ENCODE data around the gene ILF2. TPM values are rescaled to one million over a fixed set of nuclear protein-coding genes. Genes with fewer than 3 reads are reported as not detected.

ILF2 gene
- total and polyA plus RNA-seq, 2 of the 13 experiments (the other 11 are each of a cell fraction or from before 2014, with no cell fraction given), result 292 to 366 TPM

- TF ChIP-seq HINFP (CRISPR knock-in tag; IDR thresholded peaks at IDR 0.05; ENCODE audit: low read depth), result no peak; the same call in 1 of the 2 replicates
- TF ChIP-seq ZNF703 (CRISPR knock-in tag; IDR thresholded peaks at IDR 0.05; ENCODE audit: borderline replicate concordance), result peak; percentile 79; the same call in 1 of the 2 replicates
- no peak; the same call in 1 of the 2 replicates for TF ChIP-seq ZNF652 (CRISPR knock-in tag; IDR thresholded peaks at IDR 0.05; ENCODE audit: borderline replicate concordance, low read depth)
- TF ChIP-seq ZNF318 (CRISPR knock-in tag; IDR thresholded peaks at IDR 0.05), result 0 out of 2 replicates have a peak, but pooled peaks have one; percentile 81
- TF ChIP-seq ZNF646 (CRISPR knock-in tag; IDR thresholded peaks at IDR 0.05), result no peak
- no peak for TF ChIP-seq ZNF616 (CRISPR knock-in tag; IDR thresholded peaks at IDR 0.05; ENCODE audit: low read depth)
- TF ChIP-seq CEBPG (CRISPR knock-in tag; IDR thresholded peaks at IDR 0.05), result peak; percentile 76
- peak; percentile 60; the same call in 1 of the 2 replicates for TF ChIP-seq MAX (IDR thresholded peaks at IDR 0.05)
These were observed 36.8 kb downstream of the ILF2 start, which contains the start of gene CHTOP (continued) for GRCh38 chr1:153633754-153634665.
